Measurements from ENCODE around the gene PTPRK.

Gene PTPRK

DNA sequence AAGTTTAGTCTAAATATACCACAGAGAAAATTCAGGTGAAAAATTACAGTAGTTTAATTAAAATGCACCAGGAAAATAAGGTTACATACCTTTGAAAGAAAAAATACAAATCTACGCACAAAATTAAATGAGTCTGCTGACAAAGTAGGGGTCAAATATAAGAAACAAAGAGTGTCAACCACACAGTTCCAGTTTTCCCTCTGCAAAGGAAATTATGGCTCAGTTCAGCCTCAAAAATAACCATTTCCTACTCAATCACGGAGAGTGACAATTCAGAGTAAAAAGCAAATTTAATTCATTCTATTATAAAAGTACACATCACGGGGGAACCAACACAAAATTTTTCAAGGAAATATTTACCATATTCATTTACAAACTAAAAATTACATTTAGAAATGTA is 124.8 kb downstream of the PTPRK start:
- no peak overlapping the region for H3K4me3 ChIP-seq (ENCODE audit: control insufficient read depth, low read depth, low read length)
- TF ChIP-seq, protein P1, sequence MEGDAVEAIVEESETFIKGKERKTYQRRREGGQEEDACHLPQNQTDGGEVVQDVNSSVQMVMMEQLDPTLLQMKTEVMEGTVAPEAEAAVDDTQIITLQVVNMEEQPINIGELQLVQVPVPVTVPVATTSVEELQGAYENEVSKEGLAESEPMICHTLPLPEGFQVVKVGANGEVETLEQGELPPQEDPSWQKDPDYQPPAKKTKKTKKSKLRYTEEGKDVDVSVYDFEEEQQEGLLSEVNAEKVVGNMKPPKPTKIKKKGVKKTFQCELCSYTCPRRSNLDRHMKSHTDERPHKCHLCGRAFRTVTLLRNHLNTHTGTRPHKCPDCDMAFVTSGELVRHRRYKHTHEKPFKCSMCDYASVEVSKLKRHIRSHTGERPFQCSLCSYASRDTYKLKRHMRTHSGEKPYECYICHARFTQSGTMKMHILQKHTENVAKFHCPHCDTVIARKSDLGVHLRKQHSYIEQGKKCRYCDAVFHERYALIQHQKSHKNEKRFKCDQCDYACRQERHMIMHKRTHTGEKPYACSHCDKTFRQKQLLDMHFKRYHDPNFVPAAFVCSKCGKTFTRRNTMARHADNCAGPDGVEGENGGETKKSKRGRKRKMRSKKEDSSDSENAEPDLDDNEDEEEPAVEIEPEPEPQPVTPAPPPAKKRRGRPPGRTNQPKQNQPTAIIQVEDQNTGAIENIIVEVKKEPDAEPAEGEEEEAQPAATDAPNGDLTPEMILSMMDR (IDR thresholded peaks at IDR 0.05; ENCODE audit: control insufficient read depth, insufficient read depth, low read depth, low read length, missing control alignments) = no peak
- DNase-seq (ENCODE audit: low read depth) = no peak

DNA sequence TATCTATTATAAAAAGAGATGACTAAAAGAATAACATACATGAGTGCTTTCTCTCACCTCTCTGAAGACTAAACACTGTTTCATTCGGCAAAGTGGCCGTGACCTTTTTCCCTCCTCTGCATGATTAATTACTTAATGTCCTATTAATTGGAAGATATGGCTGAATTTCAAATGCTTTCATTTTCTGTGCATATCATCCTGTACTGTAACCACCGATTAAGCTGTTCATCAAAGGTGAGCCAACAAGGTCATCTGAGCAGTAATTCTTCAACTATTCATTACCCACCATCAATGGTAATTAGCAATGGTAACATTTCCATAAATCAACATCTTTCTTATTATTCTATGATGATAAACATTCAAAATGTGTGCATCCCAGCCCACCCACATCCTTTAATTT is 125.2 kb downstream of the PTPRK start:
- no peak for DNase-seq (ENCODE audit: low read depth)
- TF ChIP-seq, protein P1 (IDR thresholded peaks at IDR 0.05; ENCODE audit: control insufficient read depth, insufficient read depth, low read depth, low read length, missing control alignments) = no peak

DNA sequence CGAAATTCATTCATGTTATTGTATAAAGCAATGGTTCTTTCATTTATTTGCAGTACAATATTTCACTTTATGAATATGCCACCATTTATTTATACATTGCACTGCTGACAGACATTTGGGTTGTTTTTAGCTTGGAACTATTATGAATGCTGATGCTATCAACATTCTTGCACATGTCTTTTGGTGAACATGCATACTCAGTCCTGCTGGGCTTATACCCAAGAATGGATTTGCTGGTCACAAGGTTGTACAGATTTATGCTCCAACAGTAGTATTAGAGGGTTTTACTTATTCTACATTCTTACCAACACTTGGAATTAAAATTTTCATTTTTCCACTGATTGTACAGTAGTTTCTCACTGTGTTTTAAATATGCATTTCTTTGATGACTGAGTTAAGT is 126.2 kb downstream of the PTPRK start:
- no peak overlapping the region for H3K4me3 ChIP-seq (ENCODE audit: control insufficient read depth, low read depth, low read length)
- TF ChIP-seq, protein P1 (IDR thresholded peaks at IDR 0.05; ENCODE audit: control insufficient read depth, insufficient read depth, low read depth, low read length, missing control alignments) = no peak
- no peak for DNase-seq (ENCODE audit: low read depth)

More for the DNA sequence above, 125.2 kb downstream of the PTPRK start:
- no peak overlapping the region for H3K4me3 ChIP-seq (ENCODE audit: control insufficient read depth, low read depth, low read length)

DNA sequence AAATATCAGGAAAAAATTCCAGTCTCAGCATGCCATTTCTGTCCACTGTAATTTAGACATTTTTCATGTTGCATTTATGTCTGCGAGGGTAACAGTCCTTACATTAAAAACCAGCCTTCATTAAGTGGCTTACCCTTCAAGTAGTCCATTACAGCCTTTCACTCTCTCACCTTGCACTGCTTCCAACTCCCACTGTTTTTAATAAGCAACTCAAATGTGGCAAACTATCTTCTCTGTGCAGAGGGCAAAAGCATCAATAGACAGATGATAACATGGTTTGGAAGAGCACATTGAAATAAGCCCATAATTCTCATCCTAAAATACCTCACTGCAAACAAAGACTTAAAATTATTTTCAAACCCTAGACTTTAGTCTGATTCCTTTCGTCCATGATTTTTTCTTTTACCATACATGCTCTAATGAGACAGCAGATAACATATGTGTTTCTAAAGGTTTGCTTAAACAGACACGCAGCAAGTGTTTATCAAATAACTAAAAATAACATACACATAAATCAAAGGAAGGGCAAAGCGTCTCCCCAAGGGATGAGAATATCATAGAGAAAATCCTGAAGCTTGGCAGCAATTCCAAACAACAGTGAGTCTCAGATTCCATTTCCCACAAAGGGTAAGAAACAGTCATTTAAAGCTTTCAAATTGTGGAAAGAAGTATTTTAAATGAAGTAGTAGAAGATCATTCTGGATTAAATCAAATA is 130.4 kb downstream of the PTPRK start:
- DNase-seq (ENCODE audit: low read depth) = no peak
- TF ChIP-seq, protein P1 (IDR thresholded peaks at IDR 0.05; ENCODE audit: control insufficient read depth, insufficient read depth, low read depth, low read length, missing control alignments) = no peak
- no peak overlapping the region for H3K4me3 ChIP-seq (ENCODE audit: control insufficient read depth, low read depth, low read length)

GRCh38 chr6:128388380-128388779 is 132.0 kb downstream of the PTPRK start:
- no peak overlapping the region for H3K4me3 ChIP-seq (ENCODE audit: control insufficient read depth, low read depth, low read length)
- TF ChIP-seq, protein P1 (IDR thresholded peaks at IDR 0.05; ENCODE audit: control insufficient read depth, insufficient read depth, low read depth, low read length, missing control alignments) = no peak
- DNase-seq (ENCODE audit: low read depth) = no peak

DNA sequence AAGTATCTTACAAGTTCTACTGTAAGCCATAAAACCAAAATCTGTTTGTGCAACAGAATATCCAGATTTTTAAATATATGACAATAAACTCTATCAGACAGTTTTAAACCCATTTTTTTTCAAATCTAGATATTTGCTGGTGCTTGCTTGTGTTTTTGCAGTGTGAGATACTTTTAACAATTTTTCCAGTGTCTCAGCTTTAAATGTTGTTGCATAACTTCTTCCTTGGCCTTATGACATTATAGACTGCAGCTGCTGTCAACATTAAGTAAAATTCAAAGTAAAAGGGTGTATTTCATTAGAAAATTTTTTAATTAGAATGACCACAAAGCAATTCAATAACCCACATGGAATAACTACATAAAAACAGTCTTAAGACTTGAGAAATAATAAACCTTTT is 139.5 kb downstream of the PTPRK start:
- no peak overlapping the region for H3K4me3 ChIP-seq (ENCODE audit: control insufficient read depth, low read depth, low read length)
- DNase-seq (ENCODE audit: low read depth) = no peak
- TF ChIP-seq, protein P1 (IDR thresholded peaks at IDR 0.05; ENCODE audit: control insufficient read depth, insufficient read depth, low read depth, low read length, missing control alignments) = no peak
